H9 (cell line): Measurements from ENCODE around the gene LYVE1. TPM values are rescaled to one million over a fixed set of nuclear protein-coding genes. Genes with fewer than 3 reads are reported as not detected.

Experiments used
- DNase-seq: peaks from one replicate; pipeline ENCODE4 v3.0.0-alpha.2; 2017
- H2AFZ ChIP-seq: one replicate; pipeline ENCODE4 v1.6.1; 2013; ENCODE audit warnings: mild to moderate bottlenecking, low read length, control low read depth, moderate library complexity
- H2AK5ac ChIP-seq: 2 replicates; pipeline ENCODE4 v1.6.1; 2013; ENCODE audit warnings: low read length, control low read depth, mixed read lengths; ENCODE audit not compliant: insufficient read length
- H2BK120ac ChIP-seq: one replicate; pipeline ENCODE4 v1.6.1; 2013; ENCODE audit warnings: low read depth, mild to moderate bottlenecking, low read length, control low read depth, inconsistent platforms; ENCODE audit not compliant: poor library complexity, severe bottlenecking
- H2BK12ac ChIP-seq: 2 replicates; pipeline ENCODE4 v1.6.1; 2013; ENCODE audit warnings: low read length, control low read depth, mixed read lengths, low read depth; ENCODE audit not compliant: insufficient read length
- H2BK15ac ChIP-seq: 2 replicates; pipeline ENCODE4 v1.6.1; 2013; ENCODE audit warnings: low read depth, low read length, control low read depth
- H2BK20ac ChIP-seq: one replicate; pipeline ENCODE4 v1.6.1; 2013; ENCODE audit warnings: low read depth, mild to moderate bottlenecking, low read length, control low read depth, inconsistent platforms; ENCODE audit not compliant: poor library complexity, severe bottlenecking
- H2BK5ac ChIP-seq: 2 replicates; pipeline ENCODE4 v1.6.1; 2013; ENCODE audit warnings: low read length, control low read depth, mixed read lengths; ENCODE audit not compliant: insufficient read length
- H3K14ac ChIP-seq: 2 replicates; pipeline ENCODE4 v1.6.1; 2013; ENCODE audit warnings: low read length, control low read depth; ENCODE audit not compliant: insufficient read depth
- H3K18ac ChIP-seq: 2 replicates; pipeline ENCODE4 v1.6.1; 2013; ENCODE audit warnings: low read depth, mild to moderate bottlenecking, mixed read lengths, low read length, control low read depth; ENCODE audit not compliant: insufficient read length
- H3K23ac ChIP-seq: 2 replicates; pipeline ENCODE4 v1.6.1; 2013; ENCODE audit warnings: low read length, control low read depth, mixed read lengths, low read depth; ENCODE audit not compliant: insufficient read length
- H3K23me2 ChIP-seq: 2 replicates; pipeline ENCODE4 v1.6.1; 2013; ENCODE audit warnings: low read depth, mild to moderate bottlenecking, mixed read lengths, low read length, control low read depth; ENCODE audit not compliant: insufficient read length, poor library complexity, severe bottlenecking
- H3K27ac ChIP-seq: 2 replicates; pipeline ENCODE4 v1.5.1; 2013; ENCODE audit warnings: low read length, control low read depth, mixed read lengths, low read depth; ENCODE audit not compliant: insufficient read length
- H3K27me3 ChIP-seq: 2 replicates; pipeline ENCODE4 v1.6.1; 2013; ENCODE audit warnings: low read length, control low read depth, inconsistent platforms; ENCODE audit not compliant: insufficient read depth
- H3K4ac ChIP-seq: 2 replicates; pipeline ENCODE4 v1.6.1; 2013; ENCODE audit warnings: low read depth, mild to moderate bottlenecking, control low read depth, inconsistent platforms, low read length, moderate library complexity
- H3K4me1 ChIP-seq: 2 replicates; pipeline ENCODE4 v1.6.1; 2013; ENCODE audit warnings: low read length, control low read depth, inconsistent platforms; ENCODE audit not compliant: insufficient read depth
- H3K4me2 ChIP-seq: 2 replicates; pipeline ENCODE4 v1.6.1; 2013; ENCODE audit warnings: low read length, control low read depth, mixed read lengths; ENCODE audit not compliant: insufficient read length, insufficient read depth
- H3K56ac ChIP-seq: 2 replicates; pipeline ENCODE4 v1.6.1; 2013; ENCODE audit warnings: low read depth, mild to moderate bottlenecking, mixed read lengths, low read length, control low read depth; ENCODE audit not compliant: insufficient read length
- H3K79me1 ChIP-seq: 2 replicates; pipeline ENCODE4 v1.6.1; 2013; ENCODE audit warnings: low read depth, mild to moderate bottlenecking, moderate library complexity, low read length, control low read depth, inconsistent platforms; ENCODE audit not compliant: insufficient read depth, poor library complexity, severe bottlenecking
- H3K79me2 ChIP-seq: 2 replicates; pipeline ENCODE4 v1.6.1; 2013; ENCODE audit warnings: low read length, control low read depth, inconsistent platforms; ENCODE audit not compliant: insufficient read depth
- H3K9ac ChIP-seq: 2 replicates; pipeline ENCODE4 v1.6.1; 2013; ENCODE audit warnings: low read length, control low read depth, mixed read lengths; ENCODE audit not compliant: insufficient read length; ENCODE audit errors: extremely low read depth
- H3K9me3 ChIP-seq: one replicate; pipeline ENCODE4 v1.6.1; 2013; ENCODE audit warnings: low read depth, low read length, inconsistent platforms; ENCODE audit not compliant: control insufficient read depth
- H3T11ph ChIP-seq: one replicate; pipeline ENCODE4 v1.6.1; 2013; ENCODE audit warnings: mild to moderate bottlenecking, low read length, control low read depth, inconsistent platforms
- H4K20me1 ChIP-seq: one replicate; pipeline ENCODE4 v1.6.1; 2013; ENCODE audit not compliant: control insufficient read depth, insufficient read length, insufficient read depth
- H4K5ac ChIP-seq: 2 replicates; pipeline ENCODE4 v1.6.1; 2013; ENCODE audit warnings: low read depth, mild to moderate bottlenecking, mixed read lengths, low read length, control low read depth; ENCODE audit not compliant: insufficient read length
- H4K8ac ChIP-seq: replicated peaks from 2 replicates; pipeline ENCODE4 v1.6.1; 2013; ENCODE audit warnings: low read length, control low read depth, mixed read lengths, low read depth; ENCODE audit not compliant: insufficient read length
- H4K91ac ChIP-seq: 2 replicates; pipeline ENCODE4 v1.6.1; 2013; ENCODE audit warnings: low read depth, mild to moderate bottlenecking, moderate library complexity, mixed read lengths, low read length, control low read depth; ENCODE audit not compliant: insufficient read length
- H3K27ac Mint-ChIP-seq, 3 experiments: 2 replicates in 2 of 3; 3 replicates in 1 of 3; pipeline ENCODE4 v1.8.0; 2020 to 2021; ENCODE audit warnings: mixed read lengths in 3 of 3, mild to moderate bottlenecking in 1 of 3, moderate library complexity in 1 of 3
- H3K27me3 Mint-ChIP-seq: 2 replicates; pipeline ENCODE4 v1.8.0; 2021; ENCODE audit warnings: low read depth, mild to moderate bottlenecking, moderate library complexity, mixed read lengths
- H3K36me3 Mint-ChIP-seq, 3 experiments: 2 replicates in 2 of 3; 3 replicates in 1 of 3; pipeline ENCODE4 v1.8.0; 2020 to 2021; ENCODE audit warnings: low read depth in 3 of 3, mixed read lengths in 3 of 3; ENCODE audit not compliant: insufficient read depth in 1 of 3
- H3K4me1 Mint-ChIP-seq, 2 experiments: 2 replicates each; pipeline ENCODE4 v1.8.0; 2020; ENCODE audit warnings: mixed read lengths in 2 of 2
- H3K4me3 Mint-ChIP-seq, 2 experiments: 2 replicates in 1 of 2; 3 replicates in 1 of 2; pipeline ENCODE4 v1.8.0; 2020 to 2021; ENCODE audit warnings: mild to moderate bottlenecking in 2 of 2, mixed read lengths in 2 of 2, moderate library complexity in 1 of 2
- H3K9me3 Mint-ChIP-seq, 2 experiments: 2 replicates in 1 of 2; 3 replicates in 1 of 2; pipeline ENCODE4 v1.8.0; 2020; ENCODE audit warnings: mild to moderate bottlenecking in 2 of 2, mixed read lengths in 2 of 2, moderate library complexity in 1 of 2
- WGBS: extraction: QIAGEN DNeasy Blood & Tissue Kit; methylation state at CpG from one replicate; pipeline ENCODE4 v1.1.7; 2013; ENCODE audit warnings: missing lambda C conversion rate, low lambda C conversion rate, mixed read lengths; ENCODE audit not compliant: insufficient read length; ENCODE audit errors: extremely low coverage; 5-methylcytosine and 5-hydroxymethylcytosine counted together
- total RNA-seq: library from RNA; stranded (reverse); gene quantifications from 2 replicates; pipeline ENCODE4 v1.2.1, GENCODE V29; 2021
- TF ChIP-seq, protein P1 (sequence below): fragments of 200-600 bp; sonication (generic); conservative IDR thresholded peaks from 3 replicates; pipeline ENCODE4 v1.8.0; 2021; ENCODE audit warnings: antibody characterized with exemption, mild to moderate bottlenecking

The LYVE1 gene
- total RNA-seq, 1 experiment from 2014 or later: not detected

DNA sequence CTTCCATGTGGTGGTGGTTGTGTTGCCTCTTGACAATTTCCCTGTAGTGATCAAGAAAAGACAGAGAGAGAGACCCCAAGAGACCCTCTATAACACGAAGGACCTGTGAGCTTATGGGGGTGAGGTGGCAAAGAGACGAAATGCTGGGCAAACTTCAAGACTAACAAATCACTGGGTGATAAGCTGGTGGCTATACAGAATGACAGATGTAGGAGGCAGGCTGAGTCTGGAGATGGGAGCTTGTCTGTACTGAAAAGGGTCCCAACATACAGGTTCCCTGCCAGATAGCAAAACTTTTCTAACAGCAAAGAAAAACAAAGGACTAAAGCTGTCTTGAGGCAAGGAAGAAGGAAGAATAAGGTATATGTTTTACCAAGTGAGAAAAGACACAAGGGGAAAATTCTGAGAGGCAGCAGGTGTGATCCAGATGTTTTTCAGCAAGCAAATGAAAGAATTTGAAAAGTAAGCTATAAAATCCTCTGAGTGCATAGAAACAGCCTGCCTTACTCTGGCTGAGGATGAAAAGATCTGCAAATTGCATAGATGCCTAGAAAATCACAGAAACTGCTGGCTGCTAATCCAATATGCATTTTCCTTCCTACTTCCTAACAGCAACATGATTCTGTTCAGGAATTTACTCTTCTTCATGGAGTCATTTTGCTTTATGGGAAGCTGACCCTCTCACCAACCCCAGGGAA lies 21.9 kb upstream of the LYVE1 start:
- Histone ChIP-seq H3K18ac (no peak overlapping the region), H3K79me1 (no peaks in the 10 kb centered on the region)
- no peak overlapping the region; a peak in 1 of 7 replicates for H3K27ac Mint-ChIP-seq

More for the DNA sequence above, 21.9 kb upstream of the LYVE1 start:
- Histone ChIP-seq H2BK15ac (no peak overlapping the region), H2AK5ac (no peak overlapping the region), H4K91ac (no peak overlapping the region), H3K27me3 (no peaks in the 10 kb centered on the region), H4K8ac (no peak overlapping the region), H2BK120ac (no peak overlapping the region), H3K9ac (no peak overlapping the region), H2BK5ac (no peak overlapping the region), H3K9me3 (no peaks in the 10 kb centered on the region), H3K14ac (no peak overlapping the region), H4K20me1 (no peaks in the 10 kb centered on the region), H2BK12ac (no peak overlapping the region), H3K4me2 (no peak overlapping the region), H4K5ac (no peak overlapping the region), H3T11ph (no peak overlapping the region), H3K27ac (no peak overlapping the region), H3K23ac (no peak overlapping the region), H2BK20ac (no peak overlapping the region), H3K56ac (no peak overlapping the region), H2AFZ (no peak overlapping the region), H3K4me1 (no peaks in the 10 kb centered on the region), H3K23me2 (no peaks in the 10 kb centered on the region), H3K79me2 (no peaks in the 10 kb centered on the region), H3K4ac (no peak overlapping the region)
- peaks cover 0 to under 1% of the 10 kb centered on the region in 2 experiments; a peak in 1 of 4 replicates for H3K4me1 Mint-ChIP-seq
- no peak overlapping the region for H3K4me3 Mint-ChIP-seq
- H3K36me3 Mint-ChIP-seq: peaks cover 0 to 2% (median 0%) of the 10 kb centered on the region in 3 experiments; a peak in 1 of 7 replicates
- TF ChIP-seq, protein P1, sequence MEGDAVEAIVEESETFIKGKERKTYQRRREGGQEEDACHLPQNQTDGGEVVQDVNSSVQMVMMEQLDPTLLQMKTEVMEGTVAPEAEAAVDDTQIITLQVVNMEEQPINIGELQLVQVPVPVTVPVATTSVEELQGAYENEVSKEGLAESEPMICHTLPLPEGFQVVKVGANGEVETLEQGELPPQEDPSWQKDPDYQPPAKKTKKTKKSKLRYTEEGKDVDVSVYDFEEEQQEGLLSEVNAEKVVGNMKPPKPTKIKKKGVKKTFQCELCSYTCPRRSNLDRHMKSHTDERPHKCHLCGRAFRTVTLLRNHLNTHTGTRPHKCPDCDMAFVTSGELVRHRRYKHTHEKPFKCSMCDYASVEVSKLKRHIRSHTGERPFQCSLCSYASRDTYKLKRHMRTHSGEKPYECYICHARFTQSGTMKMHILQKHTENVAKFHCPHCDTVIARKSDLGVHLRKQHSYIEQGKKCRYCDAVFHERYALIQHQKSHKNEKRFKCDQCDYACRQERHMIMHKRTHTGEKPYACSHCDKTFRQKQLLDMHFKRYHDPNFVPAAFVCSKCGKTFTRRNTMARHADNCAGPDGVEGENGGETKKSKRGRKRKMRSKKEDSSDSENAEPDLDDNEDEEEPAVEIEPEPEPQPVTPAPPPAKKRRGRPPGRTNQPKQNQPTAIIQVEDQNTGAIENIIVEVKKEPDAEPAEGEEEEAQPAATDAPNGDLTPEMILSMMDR: no peak
- no peaks in the 10 kb centered on the region for H3K9me3 Mint-ChIP-seq
- no CpG with 5 or more reads among the region's 2 CpGs for WGBS
- no peaks in the 10 kb centered on the region for H3K27me3 Mint-ChIP-seq
- no peak for DNase-seq
